Ishikawa (cell line): ENCODE measurements around the gene GRM2.

Source experiments
- CEBPB ChIP-seq: IDR thresholded peaks from 2 replicates; pipeline ENCODE4 v1.6.1; 2012
- CREB1 ChIP-seq: IDR thresholded peaks from 2 replicates; pipeline ENCODE4 v1.6.1; 2012; ENCODE audit warnings: low read depth
- EGR1 ChIP-seq: IDR thresholded peaks from 2 replicates; pipeline ENCODE4 v1.6.1; 2012
- EP300 ChIP-seq: IDR thresholded peaks from 2 replicates; pipeline ENCODE4 v1.6.1; 2012; ENCODE audit warnings: borderline replicate concordance
- FOXM1 ChIP-seq: IDR thresholded peaks from 2 replicates; pipeline ENCODE4 v1.6.1; 2012; ENCODE audit warnings: low read depth, borderline replicate concordance
- NFIC ChIP-seq: IDR thresholded peaks from 2 replicates; pipeline ENCODE4 v1.6.1; 2012
- RAD21 ChIP-seq: IDR thresholded peaks from 2 replicates; pipeline ENCODE4 v1.6.1; 2012; ENCODE audit warnings: low read depth
- TAF1 ChIP-seq: IDR thresholded peaks from 2 replicates; pipeline ENCODE4 v1.6.1; 2012; ENCODE audit warnings: low read depth, mild to moderate bottlenecking
- TCF12 ChIP-seq: IDR thresholded peaks from 2 replicates; pipeline ENCODE4 v1.6.1; 2012; ENCODE audit warnings: low read depth
- YY1 ChIP-seq: IDR thresholded peaks from 2 replicates; pipeline ENCODE4 v1.6.1; 2012; ENCODE audit warnings: low read depth
- ZBTB7A ChIP-seq: IDR thresholded peaks from 2 replicates; pipeline ENCODE4 v1.6.1; 2012; ENCODE audit warnings: low read depth
- TF ChIP-seq, protein P1 (sequence below): IDR thresholded peaks from 2 replicates; pipeline ENCODE4 v1.6.1; 2012
- TF ChIP-seq, protein P2 (sequence below): IDR thresholded peaks from 2 replicates; pipeline ENCODE4 v1.6.1; 2012; ENCODE audit warnings: low read depth, mild to moderate bottlenecking
- TF ChIP-seq, protein P3 (sequence below): IDR thresholded peaks from 2 replicates; pipeline ENCODE4 v1.6.1; 2012

DNA sequence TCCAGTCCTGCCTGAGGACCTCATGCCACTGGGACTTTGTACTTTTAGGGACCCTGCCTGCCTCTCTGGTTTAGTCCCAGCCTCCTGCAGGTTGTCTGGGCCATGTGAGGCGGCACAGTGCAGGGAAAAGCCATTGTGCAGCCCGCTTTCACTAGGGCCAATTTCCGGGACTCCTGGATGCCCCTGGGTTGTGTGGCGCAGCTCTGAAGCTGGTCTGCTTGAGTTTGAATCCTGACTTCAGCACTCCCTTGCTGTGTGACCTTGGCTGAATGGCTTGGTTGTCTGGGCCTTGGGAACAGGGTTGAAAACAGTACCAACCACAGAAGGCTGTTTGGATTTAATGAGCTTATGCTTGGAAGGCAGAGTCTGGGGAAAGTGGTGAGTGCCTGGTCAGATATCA is 27.6 kb upstream of the GRM2 start:
- no peak for TF ChIP-seq NFIC
- TF ChIP-seq RAD21 = no peak
- TF ChIP-seq, protein P1, sequence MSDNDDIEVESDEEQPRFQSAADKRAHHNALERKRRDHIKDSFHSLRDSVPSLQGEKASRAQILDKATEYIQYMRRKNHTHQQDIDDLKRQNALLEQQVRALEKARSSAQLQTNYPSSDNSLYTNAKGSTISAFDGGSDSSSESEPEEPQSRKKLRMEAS = no peak
- no peak for TF ChIP-seq EGR1
- no peak for TF ChIP-seq EP300
- TF ChIP-seq TAF1 = no peak
- no peak for TF ChIP-seq FOXM1
- TF ChIP-seq, protein P2, sequence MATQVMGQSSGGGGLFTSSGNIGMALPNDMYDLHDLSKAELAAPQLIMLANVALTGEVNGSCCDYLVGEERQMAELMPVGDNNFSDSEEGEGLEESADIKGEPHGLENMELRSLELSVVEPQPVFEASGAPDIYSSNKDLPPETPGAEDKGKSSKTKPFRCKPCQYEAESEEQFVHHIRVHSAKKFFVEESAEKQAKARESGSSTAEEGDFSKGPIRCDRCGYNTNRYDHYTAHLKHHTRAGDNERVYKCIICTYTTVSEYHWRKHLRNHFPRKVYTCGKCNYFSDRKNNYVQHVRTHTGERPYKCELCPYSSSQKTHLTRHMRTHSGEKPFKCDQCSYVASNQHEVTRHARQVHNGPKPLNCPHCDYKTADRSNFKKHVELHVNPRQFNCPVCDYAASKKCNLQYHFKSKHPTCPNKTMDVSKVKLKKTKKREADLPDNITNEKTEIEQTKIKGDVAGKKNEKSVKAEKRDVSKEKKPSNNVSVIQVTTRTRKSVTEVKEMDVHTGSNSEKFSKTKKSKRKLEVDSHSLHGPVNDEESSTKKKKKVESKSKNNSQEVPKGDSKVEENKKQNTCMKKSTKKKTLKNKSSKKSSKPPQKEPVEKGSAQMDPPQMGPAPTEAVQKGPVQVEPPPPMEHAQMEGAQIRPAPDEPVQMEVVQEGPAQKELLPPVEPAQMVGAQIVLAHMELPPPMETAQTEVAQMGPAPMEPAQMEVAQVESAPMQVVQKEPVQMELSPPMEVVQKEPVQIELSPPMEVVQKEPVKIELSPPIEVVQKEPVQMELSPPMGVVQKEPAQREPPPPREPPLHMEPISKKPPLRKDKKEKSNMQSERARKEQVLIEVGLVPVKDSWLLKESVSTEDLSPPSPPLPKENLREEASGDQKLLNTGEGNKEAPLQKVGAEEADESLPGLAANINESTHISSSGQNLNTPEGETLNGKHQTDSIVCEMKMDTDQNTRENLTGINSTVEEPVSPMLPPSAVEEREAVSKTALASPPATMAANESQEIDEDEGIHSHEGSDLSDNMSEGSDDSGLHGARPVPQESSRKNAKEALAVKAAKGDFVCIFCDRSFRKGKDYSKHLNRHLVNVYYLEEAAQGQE = no peak
- no peak for TF ChIP-seq TCF12
- TF ChIP-seq, protein P3, sequence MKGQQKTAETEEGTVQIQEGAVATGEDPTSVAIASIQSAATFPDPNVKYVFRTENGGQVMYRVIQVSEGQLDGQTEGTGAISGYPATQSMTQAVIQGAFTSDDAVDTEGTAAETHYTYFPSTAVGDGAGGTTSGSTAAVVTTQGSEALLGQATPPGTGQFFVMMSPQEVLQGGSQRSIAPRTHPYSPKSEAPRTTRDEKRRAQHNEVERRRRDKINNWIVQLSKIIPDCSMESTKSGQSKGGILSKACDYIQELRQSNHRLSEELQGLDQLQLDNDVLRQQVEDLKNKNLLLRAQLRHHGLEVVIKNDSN = no peak
- TF ChIP-seq CEBPB = no peak
- no peak for TF ChIP-seq CREB1
- TF ChIP-seq YY1 = no peak
- TF ChIP-seq ZBTB7A = no peak
